Activated CD4-positive, alpha-beta T cell treated with anti-CD3 and anti-CD28 coated beads for 4 hours (primary cell): ENCODE data around the gene KCNJ2.

Experiments used
- DNase-seq, 2 donors: peaks; one replicate each; pipeline ENCODE4 v3.0.0-alpha.2; 2020

The KCNJ2 gene

DNA sequence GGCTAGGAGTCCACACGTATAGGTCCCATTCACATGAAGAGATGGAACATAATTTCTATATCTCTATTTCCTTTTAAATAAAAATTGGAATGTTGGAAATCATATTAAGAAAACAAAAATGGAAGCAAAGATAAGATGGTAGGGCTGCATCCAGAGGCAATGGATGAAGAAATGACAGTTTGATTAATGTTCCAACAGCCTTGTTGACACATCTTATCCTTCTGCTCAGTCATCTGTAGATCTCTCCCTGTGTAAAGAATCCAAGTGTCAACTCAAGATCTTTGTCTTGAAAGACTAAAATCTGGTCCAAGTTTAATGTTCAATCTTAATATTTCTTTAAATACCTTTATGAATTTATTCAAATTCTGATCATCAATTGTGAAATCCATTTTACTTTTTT, 7.8 kb upstream of the KCNJ2 start:
- no peak for DNase-seq

GRCh38 chr17:70165383-70165782, 3.9 kb upstream of the KCNJ2 start:
- no peak for DNase-seq

DNA sequence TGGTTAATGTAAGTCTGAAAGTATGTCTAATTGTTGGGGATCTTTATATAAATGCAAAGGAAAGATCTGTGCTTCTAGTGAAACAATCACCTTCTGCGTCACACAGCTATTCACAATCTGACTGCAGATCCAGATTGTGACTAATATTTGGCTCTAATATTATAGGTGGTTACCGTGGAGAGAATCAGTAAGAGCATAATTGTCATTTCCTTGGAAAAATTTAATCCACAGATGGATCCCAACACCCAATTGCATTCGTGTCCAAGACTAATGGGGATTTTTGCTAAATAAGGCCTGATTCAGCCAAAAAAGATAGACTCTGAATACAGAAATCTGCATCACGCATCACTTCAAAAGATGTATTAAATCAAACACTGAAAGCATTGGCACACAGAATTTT, 2.7 kb upstream of the KCNJ2 start:
- DNase-seq: no peak

DNA sequence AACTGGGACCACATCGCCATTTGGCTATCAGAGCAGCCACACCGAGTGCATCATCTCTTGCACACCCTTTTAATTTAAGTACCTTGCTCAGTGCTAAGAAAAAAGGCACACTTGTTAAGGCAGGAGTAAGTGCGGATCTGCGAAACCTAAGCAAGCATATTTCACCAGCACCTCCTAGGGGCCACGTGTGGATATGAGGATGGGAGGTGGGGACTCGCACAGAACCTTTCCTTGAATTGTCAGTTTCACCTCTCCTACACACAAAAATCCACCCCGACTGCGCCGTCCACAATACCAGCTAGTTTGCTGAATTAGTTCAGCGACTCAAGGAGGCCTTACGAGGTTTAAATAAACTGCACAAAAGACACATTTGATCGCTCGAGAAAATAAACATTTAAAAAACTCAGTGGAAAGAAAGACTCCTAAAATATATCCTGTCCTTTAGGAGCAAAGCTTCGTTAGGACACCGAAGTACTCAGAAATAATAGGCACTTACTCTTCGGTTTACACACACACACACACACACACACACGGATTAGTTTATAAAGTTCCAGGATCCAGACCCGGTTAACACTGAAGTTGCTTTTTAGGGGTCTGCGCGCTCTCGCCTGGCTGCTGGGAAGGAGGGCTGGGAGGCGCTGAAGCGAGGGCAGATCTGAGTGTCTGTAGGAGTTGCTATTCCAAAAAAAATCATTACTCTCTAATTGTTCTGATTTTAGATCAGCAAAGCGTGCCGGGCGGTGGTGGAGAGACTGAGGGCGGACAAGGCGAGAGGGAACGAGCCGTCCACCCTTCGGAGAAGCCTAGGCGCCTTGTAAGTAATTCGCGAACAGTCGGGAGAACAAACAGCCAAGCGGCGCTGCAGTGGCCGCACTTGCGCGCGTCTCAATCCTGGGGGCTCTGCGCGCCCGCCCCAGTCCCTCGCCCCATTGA, 1.0 kb upstream of the KCNJ2 start:
- no peak for DNase-seq

- DNase-seq: no peak
Observed at GRCh38 chr17:70169709-70170597, 621 bp downstream of the KCNJ2 start.

DNA sequence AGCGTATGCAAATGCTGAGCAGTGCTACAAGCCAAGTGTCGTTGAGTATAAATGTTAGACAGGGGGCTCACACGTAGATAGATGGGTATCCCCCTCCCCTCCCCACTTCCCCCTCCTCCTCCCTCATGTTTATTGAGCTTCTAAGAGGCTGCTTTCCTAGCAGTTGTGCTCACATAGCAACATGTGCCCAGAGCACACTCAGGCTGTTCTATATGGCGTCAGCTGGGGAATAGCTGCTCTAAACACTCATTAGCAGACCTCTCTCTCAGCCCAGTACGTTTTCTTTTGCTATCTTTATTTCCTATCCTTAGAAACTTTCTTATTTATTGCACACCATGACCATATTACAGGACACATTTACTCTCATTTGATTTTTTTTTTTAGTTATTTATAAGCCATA, 1.8 kb downstream of the KCNJ2 start:
- DNase-seq: no peak

DNA sequence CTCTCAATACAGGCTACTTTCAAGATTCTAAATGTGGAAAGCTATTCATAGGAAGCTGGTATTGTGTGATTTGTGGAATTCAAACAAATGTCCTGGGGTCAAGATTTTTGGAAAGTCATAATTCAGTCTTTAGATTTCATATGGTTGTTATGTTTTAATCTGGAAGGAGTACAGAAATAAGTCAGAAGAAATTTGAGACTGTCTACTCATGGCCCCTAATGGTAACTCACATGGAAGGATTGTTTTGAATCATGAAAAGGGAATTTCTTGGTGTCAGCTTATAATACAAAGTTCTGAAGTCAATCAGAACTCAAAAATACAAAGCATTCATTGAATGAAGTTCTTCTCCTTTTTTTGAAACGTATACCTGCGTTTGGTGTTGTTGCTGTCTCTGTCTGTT, 3.1 kb downstream of the KCNJ2 start:
- no peak for DNase-seq

DNA sequence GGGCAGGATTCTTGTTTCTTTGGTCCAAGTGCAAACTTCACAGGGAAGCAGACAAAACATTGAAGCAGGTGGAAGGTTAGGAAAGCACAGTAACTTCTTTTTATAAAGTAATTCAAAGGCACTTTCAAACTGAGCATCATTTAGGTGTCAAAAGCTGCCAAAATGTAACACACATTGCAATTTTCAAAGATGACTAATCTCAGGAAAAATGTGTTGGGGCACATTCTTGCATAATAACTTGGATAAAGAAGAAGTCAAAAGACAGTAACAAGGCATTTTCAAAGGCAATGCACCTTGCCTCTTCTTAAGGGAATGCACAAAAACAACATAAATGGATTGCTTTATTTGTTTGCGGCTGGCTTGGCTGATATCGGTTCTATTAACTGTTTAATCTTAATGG, 3.6 kb downstream of the KCNJ2 start:
- DNase-seq: no peak

DNA sequence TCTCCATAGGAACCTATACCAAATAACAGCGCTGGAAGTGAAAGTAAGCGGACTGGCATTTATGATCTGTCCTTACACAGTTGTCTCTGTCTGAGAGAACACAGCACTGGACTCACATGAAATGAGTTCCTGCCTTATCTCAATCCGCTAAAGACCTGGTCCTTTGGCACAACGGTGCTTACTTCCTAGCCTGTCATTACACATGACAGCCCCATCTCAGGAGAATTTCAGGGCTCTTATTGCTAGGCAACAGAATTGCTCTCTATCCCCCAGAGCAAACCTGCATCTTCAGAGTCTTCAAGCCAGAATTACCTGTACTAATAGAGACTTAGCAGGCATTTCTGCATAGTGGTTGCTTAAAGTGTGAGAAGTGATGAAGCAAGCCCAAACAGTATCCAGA, 4.3 kb downstream of the KCNJ2 start:
- DNase-seq: no peak

DNA sequence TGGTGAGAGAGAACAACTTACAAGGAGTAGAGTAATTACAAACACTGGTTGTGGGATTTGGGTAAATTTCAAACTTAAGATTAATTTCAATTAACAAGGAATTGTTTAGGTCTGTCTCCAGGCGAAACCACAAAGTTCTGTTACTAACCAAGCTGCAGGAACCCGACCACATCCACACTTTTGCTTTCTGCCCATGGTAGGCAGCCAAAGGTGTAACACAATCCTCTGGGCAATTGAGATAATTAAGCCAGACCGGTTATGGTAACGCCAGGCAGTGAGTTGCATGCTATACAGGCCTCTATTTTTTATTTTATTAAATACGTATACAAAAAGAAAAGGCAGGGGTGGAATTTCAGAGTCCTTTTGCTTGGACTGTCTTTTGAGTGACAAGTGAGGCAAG, 12.0 kb downstream of the KCNJ2 start:
- no peak for DNase-seq

DNA sequence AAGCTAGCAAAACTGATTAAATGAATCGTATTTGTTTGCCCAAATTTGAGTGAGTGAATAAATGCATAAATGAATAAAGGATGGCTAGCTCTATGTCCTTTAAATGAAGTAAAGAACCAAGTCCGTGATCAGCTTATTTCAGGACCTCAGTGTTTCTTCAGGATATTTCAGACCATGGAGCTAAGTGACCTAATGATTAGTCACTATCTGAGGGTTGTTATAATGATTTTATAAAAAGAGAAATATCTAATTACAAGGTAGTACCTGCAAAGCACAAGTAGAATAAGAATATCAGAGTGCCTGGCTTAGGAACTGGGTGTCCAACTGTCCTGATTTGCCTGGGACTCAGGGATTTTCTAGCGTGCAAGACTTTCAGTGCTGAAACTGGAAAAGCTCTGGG, 12.5 kb downstream of the KCNJ2 start:
- DNase-seq: no peak

DNA sequence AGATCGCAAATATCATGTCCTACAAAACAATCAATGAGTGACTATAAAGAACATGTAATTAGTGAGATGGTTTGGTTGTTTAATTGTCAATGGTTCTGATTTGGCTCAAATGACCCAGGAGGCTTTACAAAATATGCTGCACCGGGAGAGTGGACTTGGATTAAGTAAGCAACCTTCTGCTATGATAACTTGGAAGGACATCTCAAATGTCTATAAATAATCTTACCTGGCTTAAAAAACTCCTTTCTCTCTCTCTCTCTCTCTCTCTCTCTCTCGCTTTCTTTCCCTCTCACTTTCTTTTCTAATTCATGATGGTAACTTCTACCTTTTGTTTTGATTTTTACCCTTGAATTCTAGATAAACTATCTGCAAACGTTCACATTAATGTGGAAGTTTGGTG, 14.2 kb downstream of the KCNJ2 start:
- no peak for DNase-seq

GRCh38 chr17:70184207-70184606, 14.9 kb downstream of the KCNJ2 start:
- no peak for DNase-seq

- DNase-seq: no peak
Observed at GRCh38 chr17:70184770-70185169, 15.4 kb downstream of the KCNJ2 start.

- DNase-seq: no peak
Observed at GRCh38 chr17:70185285-70185684, 16.0 kb downstream of the KCNJ2 start.

GRCh38 chr17:70187383-70187782, 18.1 kb downstream of the KCNJ2 start:
- DNase-seq: no peak

DNA sequence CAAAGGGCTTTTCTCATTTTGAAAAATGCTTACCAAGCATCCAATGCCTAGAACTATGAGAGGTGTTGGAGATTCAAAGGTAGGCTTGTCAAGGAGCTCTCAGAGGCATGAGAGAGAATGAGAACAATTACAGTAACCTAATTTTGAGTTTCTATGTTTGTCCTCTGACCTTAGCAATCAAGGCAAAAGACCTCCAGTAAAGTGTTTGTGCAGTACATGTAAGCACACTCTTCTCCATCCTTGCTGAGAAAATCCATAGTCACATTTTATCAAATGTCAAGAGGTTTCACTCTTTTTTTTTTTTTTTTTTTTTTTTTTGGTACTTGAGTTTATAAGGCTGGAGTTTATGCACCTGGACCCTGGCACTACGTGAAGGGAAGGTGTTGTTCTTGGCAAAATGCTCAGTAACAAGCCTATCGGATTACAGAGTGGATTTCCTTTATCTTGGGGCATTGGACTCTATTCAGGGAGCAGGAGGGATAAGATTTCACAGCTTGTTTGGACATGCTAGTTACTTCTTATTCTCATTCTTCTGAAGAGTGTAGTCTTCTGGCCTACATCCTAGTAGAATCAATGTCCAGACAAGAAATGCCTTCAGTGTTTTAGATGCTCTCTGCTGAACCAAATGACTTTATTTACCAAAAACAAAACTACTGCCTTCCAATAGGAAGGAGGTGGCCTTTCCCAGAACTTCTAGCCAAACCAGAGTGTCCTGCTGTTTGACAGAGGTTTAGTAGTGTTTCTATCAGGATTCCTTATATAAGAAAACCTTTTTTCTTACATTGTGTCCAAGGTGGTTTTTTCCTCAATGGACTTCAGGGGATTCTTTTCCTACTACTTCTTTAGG, 21.9 kb downstream of the KCNJ2 start:
- no peak for DNase-seq

DNA sequence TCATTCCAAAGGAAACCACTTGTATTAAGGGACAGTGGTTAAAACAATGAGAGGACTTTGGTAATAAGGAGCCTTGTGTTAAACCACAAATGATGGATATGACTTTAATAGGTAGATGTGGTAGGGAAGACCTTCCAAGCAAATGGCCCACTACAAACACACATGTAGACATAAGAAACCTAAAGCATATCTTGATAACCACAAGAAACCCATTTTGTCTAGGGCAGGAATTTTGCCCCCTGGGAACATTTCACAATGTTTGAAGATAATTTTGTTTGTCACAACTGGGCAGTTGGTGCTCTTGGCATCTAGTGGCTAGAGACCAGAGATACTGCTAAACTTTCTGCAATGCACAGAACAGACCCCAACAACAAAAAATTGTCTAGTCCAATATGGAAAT, 25.8 kb downstream of the KCNJ2 start:
- no peak for DNase-seq

DNA sequence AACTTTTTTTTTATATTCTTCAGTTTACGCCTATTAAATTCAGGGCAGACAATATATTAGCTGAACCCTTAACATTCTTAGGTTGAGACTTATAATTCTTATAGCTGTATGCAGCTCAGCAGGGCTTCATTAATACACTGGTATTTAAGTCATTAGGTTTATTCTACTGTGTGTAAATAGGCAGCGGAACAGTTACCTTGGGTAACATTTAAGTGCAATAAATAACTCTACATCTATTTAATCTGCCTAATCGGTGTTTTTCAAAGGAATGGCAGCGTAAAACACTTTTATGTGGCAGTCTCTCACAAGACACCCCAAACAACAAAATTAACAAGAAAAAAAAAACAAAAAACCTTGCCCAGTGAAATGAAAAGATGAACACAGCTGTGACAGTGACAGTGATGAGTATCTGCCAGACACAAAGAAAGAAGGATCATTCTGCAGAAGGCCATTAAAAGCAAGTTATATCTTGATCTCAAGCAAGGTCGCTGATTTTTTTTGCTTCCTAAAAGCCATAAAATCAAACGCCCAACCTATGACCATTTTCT, 32.6 kb downstream of the KCNJ2 start:
- no peak for DNase-seq

- DNase-seq: no peak
Observed at GRCh38 chr17:70202840-70203239, 33.5 kb downstream of the KCNJ2 start.

DNA sequence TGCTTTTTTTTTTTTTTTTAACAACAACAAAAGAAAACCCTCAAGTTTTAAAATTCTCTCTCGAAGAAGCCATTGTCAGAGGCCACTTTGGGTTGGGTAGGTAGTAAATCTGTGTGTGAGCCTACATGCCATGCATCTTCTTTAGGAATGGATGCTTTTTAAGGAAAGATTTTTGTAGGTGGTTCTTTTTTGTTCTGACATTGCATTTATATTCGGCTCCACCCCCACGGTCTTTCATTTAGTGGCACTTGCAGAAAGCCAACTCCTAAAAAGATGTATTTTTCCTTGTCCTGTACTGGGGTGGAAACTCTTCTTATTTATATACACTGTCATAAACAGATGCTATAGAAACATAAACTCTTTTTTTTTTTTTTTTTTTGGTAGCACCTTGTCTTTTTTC, 35.1 kb downstream of the KCNJ2 start:
- no peak for DNase-seq

GRCh38 chr17:70205401-70205800, 36.1 kb downstream of the KCNJ2 start:
- no peak for DNase-seq
